Fibroblast of pulmonary artery (primary cell): Measurements from ENCODE around the gene LIMS1.
"Not testable (repeated sequence)": the region's sequence is repeated elsewhere in the genome, so short reads cannot be mapped to it uniquely, and the experiment has no call there.

ENCODE experiments used
- DNase-seq: peaks from one replicate; pipeline ENCODE4 v3.0.0-alpha.2; 2010; ENCODE audit warnings: low read depth
- H3K4me3 ChIP-seq: replicated peaks from 2 replicates; pipeline ENCODE4 v1.5.1; 2011; ENCODE audit warnings: low read depth, mild to moderate bottlenecking, control low read depth, low read length, moderate library complexity
- TF ChIP-seq, protein P1 (sequence below): IDR thresholded peaks from 2 replicates; pipeline ENCODE4 v1.5.1; 2011; ENCODE audit warnings: mild to moderate bottlenecking, control low read depth, low read length, inconsistent platforms; ENCODE audit errors: missing control alignments

LIMS1 gene

DNA sequence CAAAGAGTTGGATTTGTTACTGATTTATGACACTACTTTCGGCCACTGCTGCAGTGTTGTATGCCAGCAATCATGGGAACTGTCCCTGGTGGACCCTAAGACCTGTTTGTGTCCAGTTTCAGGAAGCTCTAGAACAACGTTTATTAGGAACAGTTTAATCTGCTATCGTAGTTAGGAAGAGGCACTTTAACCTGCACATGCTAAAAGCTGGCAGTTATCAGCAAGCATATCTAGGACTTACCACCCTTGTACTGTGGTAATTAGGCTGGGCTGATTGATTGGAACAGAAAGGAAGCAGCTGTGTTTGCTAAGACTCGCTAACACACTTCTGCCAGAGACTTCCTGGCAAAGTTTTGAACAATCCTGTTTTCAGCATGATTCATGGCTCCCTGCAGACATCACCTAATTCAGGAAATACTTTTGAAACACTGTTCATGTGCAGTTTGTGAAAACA lies 144.0 kb downstream of the LIMS1 start:
- not testable (repeated sequence) for H3K4me3 ChIP-seq

DNA sequence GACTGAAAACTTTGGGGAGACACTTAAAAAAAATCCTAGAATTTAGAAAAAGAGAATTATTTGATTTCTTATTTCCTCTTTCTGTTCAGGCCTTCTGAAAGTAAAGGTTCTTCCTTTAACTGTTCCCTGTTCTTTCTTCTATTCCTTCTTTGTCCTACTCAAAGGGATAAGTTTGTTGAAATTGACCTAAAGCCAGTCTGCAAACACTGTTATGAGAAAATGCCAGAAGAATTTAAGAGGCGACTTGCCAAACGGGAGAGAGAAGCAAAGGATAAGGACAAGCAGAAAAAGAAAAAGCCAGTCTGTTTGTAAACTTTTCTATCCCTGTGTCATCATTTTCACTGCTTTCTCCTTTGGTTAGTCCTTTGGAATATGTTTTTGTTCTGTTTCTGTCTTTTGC lies 146.5 kb downstream of the LIMS1 start:
- not testable (repeated sequence) for DNase-seq, H3K4me3 ChIP-seq

More for the DNA sequence above, 144.0 kb downstream of the LIMS1 start:
- DNase-seq = peak; percentile 81

DNA sequence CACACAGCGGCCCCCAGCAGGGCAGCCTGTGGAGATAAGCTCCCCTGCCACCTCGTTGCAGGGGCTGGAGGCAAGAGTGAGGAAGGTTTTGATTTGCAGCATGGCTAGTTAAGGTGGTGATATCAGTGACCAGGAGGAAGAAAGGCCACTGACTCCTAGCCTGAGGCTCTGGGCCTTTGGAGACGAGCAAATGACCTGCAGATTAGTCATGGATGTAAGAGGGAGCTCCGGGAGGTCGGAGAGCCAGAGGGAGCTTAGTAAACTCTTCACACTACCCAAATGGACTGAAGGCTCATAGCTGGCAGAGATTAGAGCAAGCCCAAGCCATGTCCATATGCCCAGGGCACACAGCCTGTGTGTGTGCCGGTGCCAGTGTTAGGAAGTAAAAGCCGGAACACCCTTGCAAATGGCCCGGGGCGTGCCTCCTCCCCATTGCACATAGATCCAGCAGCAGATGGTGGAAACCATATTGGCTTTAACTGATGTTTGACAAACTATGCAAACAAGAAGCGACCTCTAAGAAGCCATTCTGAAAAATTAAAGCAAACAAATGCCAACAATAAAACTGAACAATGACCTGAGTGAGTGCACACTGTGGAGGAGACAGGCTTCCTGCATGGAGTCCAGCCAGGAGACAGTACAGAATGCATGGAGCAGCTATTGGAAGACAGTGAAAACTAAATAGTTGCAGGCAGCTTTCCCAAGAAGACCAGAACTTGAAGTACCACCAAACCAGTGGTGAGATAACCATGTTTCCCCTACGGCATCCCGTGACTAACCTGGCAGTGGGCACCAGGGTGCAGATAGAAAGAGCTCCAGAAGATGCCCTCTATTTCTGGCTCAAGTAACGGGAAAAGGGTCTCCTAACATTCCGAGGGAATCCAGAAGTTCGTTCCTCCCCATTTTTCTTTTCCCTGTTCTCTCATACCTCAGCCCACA lies 154.8 kb downstream of the LIMS1 start:
- H3K4me3 ChIP-seq, DNase-seq: not testable (repeated sequence)

DNA sequence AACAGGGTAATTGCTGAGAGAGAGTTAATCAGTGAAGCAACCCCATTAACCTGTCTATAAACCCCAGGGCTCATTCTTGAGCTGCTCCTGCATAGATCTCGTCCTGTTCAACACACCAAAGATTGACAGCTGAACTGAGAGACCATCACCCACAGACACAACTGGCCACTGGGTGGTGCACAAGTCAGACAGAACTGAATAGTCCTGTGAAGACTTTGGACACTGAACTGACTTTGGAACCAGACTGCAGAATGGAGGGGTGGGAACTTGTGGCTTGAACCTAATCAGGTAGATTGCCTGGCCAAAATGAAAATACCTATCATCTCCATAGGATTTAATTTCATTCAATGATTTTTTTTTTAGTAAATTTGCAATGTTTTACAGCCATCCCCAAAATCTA lies 155.7 kb downstream of the LIMS1 start:
- not testable (repeated sequence) for DNase-seq, H3K4me3 ChIP-seq

DNA sequence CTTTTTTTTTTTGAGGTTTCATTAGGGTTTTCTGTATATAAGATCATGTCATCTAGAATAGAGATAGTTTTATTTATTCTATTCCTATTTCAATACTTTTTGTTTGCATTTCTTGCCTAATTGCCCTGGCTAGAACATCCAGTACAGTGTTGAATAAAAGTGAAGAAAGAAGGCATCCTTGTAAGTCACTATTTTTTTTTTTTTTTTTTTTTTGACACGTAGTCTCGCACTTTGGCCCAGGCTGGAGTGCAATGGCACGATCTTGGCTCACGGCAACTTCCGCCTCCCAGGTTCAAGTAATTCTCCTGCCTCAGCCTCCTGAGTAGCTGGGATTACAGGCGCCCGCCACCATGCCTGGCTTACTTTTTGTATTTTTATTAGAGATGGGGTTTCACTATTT lies 157.2 kb downstream of the LIMS1 start:
- H3K4me3 ChIP-seq = no peak overlapping the region
- TF ChIP-seq, protein P1, sequence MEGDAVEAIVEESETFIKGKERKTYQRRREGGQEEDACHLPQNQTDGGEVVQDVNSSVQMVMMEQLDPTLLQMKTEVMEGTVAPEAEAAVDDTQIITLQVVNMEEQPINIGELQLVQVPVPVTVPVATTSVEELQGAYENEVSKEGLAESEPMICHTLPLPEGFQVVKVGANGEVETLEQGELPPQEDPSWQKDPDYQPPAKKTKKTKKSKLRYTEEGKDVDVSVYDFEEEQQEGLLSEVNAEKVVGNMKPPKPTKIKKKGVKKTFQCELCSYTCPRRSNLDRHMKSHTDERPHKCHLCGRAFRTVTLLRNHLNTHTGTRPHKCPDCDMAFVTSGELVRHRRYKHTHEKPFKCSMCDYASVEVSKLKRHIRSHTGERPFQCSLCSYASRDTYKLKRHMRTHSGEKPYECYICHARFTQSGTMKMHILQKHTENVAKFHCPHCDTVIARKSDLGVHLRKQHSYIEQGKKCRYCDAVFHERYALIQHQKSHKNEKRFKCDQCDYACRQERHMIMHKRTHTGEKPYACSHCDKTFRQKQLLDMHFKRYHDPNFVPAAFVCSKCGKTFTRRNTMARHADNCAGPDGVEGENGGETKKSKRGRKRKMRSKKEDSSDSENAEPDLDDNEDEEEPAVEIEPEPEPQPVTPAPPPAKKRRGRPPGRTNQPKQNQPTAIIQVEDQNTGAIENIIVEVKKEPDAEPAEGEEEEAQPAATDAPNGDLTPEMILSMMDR = no peak
- no peak for DNase-seq

DNA sequence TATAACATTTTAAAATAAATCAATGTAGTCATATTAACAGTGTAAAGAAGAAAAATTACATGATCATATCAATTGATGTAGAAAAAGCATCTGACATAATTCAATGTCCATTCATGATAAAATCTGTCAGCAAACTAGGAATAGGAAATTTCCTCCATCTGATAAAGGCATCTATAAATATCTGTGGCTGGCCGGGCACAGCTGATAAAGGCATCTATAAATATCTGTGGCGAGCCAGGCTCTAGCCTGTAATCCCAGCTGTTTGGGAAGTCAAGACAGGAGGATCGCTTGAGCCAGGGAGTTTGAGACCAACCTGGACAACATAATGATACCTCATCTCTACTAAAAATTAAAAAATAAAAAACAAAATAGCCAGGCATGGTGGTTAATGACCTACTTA lies 166.9 kb downstream of the LIMS1 start:
- DNase-seq = no peak
- TF ChIP-seq, protein P1 = no peak
- H3K4me3 ChIP-seq = no peak overlapping the region

DNA sequence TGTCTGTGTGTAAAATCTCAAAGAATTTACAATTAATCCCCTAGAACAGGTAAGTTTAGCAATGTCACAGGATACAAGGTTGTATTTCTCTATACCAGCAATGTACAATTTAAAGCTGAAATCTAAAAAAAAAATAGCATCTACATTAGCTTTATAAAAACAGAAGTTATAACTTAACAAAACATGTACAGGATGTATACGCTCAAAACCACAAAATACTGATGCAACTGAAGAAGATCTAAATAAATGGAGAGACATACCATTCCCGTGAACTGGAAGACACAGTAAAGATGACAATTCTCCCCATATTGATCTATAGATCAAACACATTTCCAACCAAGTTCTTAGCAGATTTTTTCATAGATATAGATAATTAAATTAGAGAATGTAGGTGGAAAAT lies 167.5 kb downstream of the LIMS1 start:
- H3K4me3 ChIP-seq = no peak overlapping the region
- TF ChIP-seq, protein P1 = no peak
- DNase-seq = no peak

DNA sequence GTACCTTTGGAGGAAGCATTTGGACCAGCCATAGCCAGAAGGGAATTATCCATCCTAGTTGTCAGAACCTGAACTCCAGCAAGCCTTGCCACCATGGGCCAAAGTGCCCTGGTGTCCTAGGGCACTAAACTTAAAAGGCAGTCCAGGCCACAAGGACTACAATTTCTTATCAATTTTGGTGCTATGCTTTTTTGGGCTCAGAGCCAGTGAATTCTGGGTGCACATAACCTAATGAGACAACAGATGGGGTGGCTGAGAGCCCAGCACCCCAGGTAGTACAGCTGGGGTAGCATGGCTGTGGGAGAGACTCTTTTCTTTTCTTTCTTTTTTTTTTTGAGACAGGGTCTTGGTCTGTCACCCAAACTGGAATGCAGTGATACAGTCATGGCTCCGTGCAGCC lies 170.6 kb downstream of the LIMS1 start:
- H3K4me3 ChIP-seq = no peak overlapping the region
- no peak for DNase-seq
- TF ChIP-seq, protein P1 = no peak

DNA sequence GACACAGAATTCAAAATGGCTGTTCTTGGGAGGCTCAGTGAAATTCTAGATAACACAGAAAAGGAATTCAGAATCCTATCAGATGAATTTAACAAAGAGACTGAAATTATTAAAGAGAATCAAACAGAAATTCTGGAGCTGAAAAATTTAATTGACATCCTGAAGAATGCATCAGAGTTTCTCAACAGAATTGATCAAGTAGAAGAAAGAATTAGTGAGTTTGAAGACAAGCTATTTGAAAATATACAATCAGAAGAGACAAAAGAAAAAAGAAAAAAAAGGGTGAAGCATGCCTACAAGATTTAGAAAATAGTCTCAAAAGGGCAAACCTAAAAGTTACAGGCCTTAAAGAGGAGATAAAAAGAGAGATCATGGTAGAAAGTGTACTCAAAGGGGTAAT lies 173.0 kb downstream of the LIMS1 start:
- no peak for DNase-seq
- TF ChIP-seq, protein P1 = no peak
- H3K4me3 ChIP-seq = no peak overlapping the region

DNA sequence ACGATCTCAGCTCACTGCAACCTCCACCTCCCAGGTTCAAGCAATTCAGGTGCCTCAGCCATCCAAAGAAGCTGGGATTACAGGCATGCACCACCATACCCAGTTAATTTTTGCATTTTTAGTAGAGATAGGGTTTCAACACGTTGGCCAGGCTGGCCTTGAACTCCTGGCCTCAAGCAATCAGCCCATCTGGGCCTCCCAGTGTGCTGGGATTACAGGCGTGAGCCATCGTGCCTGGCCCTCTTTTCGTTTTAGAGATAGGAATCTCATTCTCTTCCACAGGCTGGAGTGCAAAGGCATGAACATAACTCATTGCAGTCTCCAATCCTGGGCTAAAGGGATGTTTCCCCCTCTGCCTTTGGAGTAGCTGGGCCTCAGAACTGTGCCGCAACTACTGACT lies 182.7 kb downstream of the LIMS1 start:
- DNase-seq, H3K4me3 ChIP-seq: not testable (repeated sequence)
